Mucosa of descending colon (tissue), 3 donors: Measurements from ENCODE around the gene EXOC1. TPM values are rescaled to one million over a fixed set of nuclear protein-coding genes. Genes with fewer than 3 reads are reported as not detected.

Experiments used
- ATAC-seq: fragments of 200-7000 bp; cut with Tn5 transposase; one replicate; pipeline ENCODE4 v1.9.1; 2020; ENCODE audit warnings: mild to moderate bottlenecking, moderate library complexity
- DNase-seq, 3 donors: peaks; one replicate each; pipeline ENCODE4 v3.0.0-alpha.2; 2020
- H3K36me3 ChIP-seq: fragments of 200-600 bp; one replicate; pipeline ENCODE4 v1.8.0; 2021; ENCODE audit warnings: low read depth, mild to moderate bottlenecking
- H3K4me1 ChIP-seq: fragments of 200-600 bp; one replicate; pipeline ENCODE4 v1.8.0; 2021; ENCODE audit warnings: low read depth, mild to moderate bottlenecking
- H3K4me3 ChIP-seq: fragments of 200-600 bp; one replicate; pipeline ENCODE4 v1.8.0; 2021; ENCODE audit warnings: mild to moderate bottlenecking
- H3K9me3 ChIP-seq: fragments of 200-600 bp; one replicate; pipeline ENCODE4 v1.8.0; 2021; ENCODE audit warnings: mild to moderate bottlenecking
- intact Hi-C, 2 donors: fragments of 100-400 bp; cut with DNase I in 1 of 2; cut with micrococcal nuclease in 1 of 2; formaldehyde crosslinking; loops; one replicate each; pipeline versions ENCODE4 v1.11.0 to v1.11.1; 2022; cut with DNase I, micrococcal nuclease
- total RNA-seq, 3 donors: library from RNA; stranded (reverse); fragmentation: NEBNext Ultra II Directional in 2 of 3; extraction: Animal tissue kit (Norgen Biotek cat#: 25700) in 2 of 3; gene quantifications; one replicate each; pipeline versions ENCODE4 v1.2.1 to v1.2.4, GENCODE V29; 2021 to 2023
- TF ChIP-seq, protein P1 (sequence below): fragments of 200-600 bp; IDR thresholded peaks from one replicate; pipeline ENCODE4 v1.8.0; 2022; ENCODE audit warnings: antibody characterized with exemption, mild to moderate bottlenecking
- donor health status: DM: no; HTN: no; CAD: no; lungs with moderate emphysema.
- donor health status: DM: no; HTN: no; CAD: no.
- donor health status: DM: no; HTN: yes; CAD: no.

Gene EXOC1
- total RNA-seq, 3 donors from 2014 or later: 32.9 to 53.3 (median 37.4) TPM

GRCh38 chr4:55906989-55907388 is 53.5 kb downstream of the EXOC1 start:
- intact Hi-C loops: no loop called here
- TF ChIP-seq, protein P1, sequence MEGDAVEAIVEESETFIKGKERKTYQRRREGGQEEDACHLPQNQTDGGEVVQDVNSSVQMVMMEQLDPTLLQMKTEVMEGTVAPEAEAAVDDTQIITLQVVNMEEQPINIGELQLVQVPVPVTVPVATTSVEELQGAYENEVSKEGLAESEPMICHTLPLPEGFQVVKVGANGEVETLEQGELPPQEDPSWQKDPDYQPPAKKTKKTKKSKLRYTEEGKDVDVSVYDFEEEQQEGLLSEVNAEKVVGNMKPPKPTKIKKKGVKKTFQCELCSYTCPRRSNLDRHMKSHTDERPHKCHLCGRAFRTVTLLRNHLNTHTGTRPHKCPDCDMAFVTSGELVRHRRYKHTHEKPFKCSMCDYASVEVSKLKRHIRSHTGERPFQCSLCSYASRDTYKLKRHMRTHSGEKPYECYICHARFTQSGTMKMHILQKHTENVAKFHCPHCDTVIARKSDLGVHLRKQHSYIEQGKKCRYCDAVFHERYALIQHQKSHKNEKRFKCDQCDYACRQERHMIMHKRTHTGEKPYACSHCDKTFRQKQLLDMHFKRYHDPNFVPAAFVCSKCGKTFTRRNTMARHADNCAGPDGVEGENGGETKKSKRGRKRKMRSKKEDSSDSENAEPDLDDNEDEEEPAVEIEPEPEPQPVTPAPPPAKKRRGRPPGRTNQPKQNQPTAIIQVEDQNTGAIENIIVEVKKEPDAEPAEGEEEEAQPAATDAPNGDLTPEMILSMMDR: no peak
- no peak for DNase-seq

GRCh38 chr4:55907469-55907868 is 54.0 kb downstream of the EXOC1 start:
- Histone ChIP-seq H3K9me3 (no peaks in the 10 kb centered on the region), H3K36me3 (no peaks in the 10 kb centered on the region), H3K4me3 (no peak overlapping the region), H3K4me1 (no peaks in the 10 kb centered on the region)
- DNase-seq (no peak), ATAC-seq (no peak)
- intact Hi-C loops: no loop called here
- TF ChIP-seq, protein P1: no peak

More at GRCh38 chr4:55906989-55907388, 53.5 kb downstream of the EXOC1 start:
- ATAC-seq: peak; percentile 13
- H3K4me1 ChIP-seq: no peaks in the 10 kb centered on the region
- H3K4me3 ChIP-seq: no peak overlapping the region
- H3K9me3 ChIP-seq: no peaks in the 10 kb centered on the region
- no peaks in the 10 kb centered on the region for H3K36me3 ChIP-seq

DNA sequence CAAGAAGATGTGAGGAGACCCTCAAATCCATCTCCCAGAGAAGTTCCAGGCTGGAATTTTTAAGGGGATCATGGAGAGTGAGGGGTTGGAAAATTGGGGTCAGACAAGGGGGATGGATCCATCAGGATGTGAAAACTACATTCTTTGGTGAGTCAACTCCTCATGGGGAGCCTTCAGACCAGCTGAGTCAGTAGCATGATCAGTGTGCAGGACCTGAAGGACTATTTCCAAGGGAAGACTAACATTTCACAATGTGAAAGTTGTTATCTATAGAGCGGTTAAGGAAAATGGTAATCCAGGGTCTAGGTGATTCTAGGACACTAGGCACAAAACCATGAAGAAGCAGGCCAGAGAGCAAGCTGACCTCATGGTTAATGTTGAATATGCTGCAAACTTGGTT is 56.7 kb downstream of the EXOC1 start:
- Histone ChIP-seq H3K36me3 (no peaks in the 10 kb centered on the region), H3K9me3 (no peaks in the 10 kb centered on the region), H3K4me3 (no peak overlapping the region), H3K4me1 (no peaks in the 10 kb centered on the region)
- DNase-seq (no peak), ATAC-seq (no peak)
- intact Hi-C loops: no loop called here
- TF ChIP-seq, protein P1: no peak

- DNase-seq (no peak), ATAC-seq (no peak)
- no peak overlapping the region for H3K4me3 ChIP-seq
- TF ChIP-seq, protein P1: no peak
- intact Hi-C loops: no loop called here
- no peaks in the 10 kb centered on the region for H3K36me3 ChIP-seq
- H3K9me3 ChIP-seq: no peaks in the 10 kb centered on the region
- no peaks in the 10 kb centered on the region for H3K4me1 ChIP-seq
Observed at GRCh38 chr4:55912249-55912648, 58.8 kb downstream of the EXOC1 start.

- Histone ChIP-seq H3K36me3 (no peaks in the 10 kb centered on the region), H3K4me3 (no peak overlapping the region), H3K9me3 (no peaks in the 10 kb centered on the region), H3K4me1 (no peaks in the 10 kb centered on the region)
- ATAC-seq (no peak), DNase-seq (no peak)
- intact Hi-C loops: no loop called here
- TF ChIP-seq, protein P1: no peak
Observed at GRCh38 chr4:55920571-55920970, 67.1 kb downstream of the EXOC1 start.

DNA sequence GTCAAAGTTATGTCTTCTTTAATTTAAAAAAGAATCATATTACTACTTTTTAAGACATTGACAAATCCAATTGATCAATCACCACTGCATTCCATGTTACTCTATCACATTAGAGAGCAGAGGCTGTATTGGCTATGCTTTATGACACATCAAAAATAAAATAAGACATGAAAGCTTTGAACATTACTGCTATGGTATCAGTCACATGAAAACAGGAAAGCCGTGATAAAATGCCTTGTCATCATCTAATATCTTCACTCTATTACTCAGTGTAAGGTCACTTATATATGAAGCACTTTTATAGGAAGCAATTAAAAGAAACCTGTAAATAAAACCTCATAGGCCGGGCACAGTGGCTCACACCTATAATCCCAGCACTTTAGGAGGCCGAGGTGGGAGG is 67.6 kb downstream of the EXOC1 start:
- no peaks in the 10 kb centered on the region for H3K36me3 ChIP-seq
- H3K4me1 ChIP-seq: no peaks in the 10 kb centered on the region
- no peaks in the 10 kb centered on the region for H3K9me3 ChIP-seq
- TF ChIP-seq, protein P1: no peak
- ATAC-seq (no peak), DNase-seq (no peak)
- intact Hi-C loops: no loop called here
- no peak overlapping the region for H3K4me3 ChIP-seq
